ENCODE measurements around the gene CATSPERZ.
"Not testable (repeated sequence)": the region's sequence is repeated elsewhere in the genome, so short reads cannot be mapped to it uniquely, and the experiment has no call there.

DNA sequence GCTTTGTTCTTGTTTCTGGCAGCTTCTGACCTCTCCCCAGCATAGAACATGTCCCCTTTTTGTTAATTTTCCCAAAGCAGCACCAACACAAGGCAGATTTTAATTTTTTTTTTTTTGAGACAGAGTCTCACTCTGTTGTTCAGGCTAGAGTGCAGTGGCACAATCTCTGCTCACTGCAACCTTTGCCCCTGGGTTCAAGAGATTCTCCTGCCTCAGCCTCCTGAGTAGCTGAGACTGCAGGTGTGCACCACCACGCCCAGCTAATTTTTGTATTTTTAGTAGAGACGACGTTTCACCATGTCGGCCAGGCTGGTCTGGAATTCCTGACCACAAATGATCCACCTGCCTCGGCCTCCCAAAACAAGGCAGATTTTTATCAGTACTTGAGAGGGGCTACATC, 7.6 kb downstream of the CATSPERZ start:
- not testable (repeated sequence) for TF ChIP-seq POLR2A (IDR thresholded peaks at IDR 0.05; ENCODE audit: low read length); GATA1 (IDR thresholded peaks at IDR 0.05; ENCODE audit: low read depth, low read length)
